Upper lobe of left lung (tissue), 6 donors: ENCODE results near the gene RPL10. TPM values are rescaled to one million over a fixed set of nuclear protein-coding genes. Genes with fewer than 3 reads are reported as not detected.

Experiments used
- ATAC-seq, 2 donors: fragments of 200-7000 bp; cut with Tn5 transposase; one replicate each; pipeline ENCODE4 v1.9.1; 2022; ENCODE audit warnings: mild to moderate bottlenecking in 2 of 2, moderate library complexity in 2 of 2; ENCODE audit not compliant: low FRiP score in 2 of 2
- DNase-seq, 2 donors: peaks; one replicate each; pipeline ENCODE4 v3.0.0-alpha.2; 2019 to 2020
- H3K27ac ChIP-seq, 4 donors: fragments of 200-600 bp; sonication (generic); one replicate each; pipeline ENCODE4 v1.5.1; 2016 to 2019
- H3K27me3 ChIP-seq, 4 donors: fragments of 200-600 bp; sonication (generic); one replicate each; pipeline ENCODE4 v1.5.1; 2017 to 2019
- H3K36me3 ChIP-seq, 4 donors: fragments of 200-600 bp; sonication (generic); one replicate each; pipeline ENCODE4 v1.5.1; 2016 to 2019
- H3K4me1 ChIP-seq, 4 donors: fragments of 200-600 bp; sonication (generic); one replicate each; pipeline ENCODE4 v1.5.1; 2018 to 2019
- H3K4me3 ChIP-seq, 4 donors: fragments of 200-600 bp; sonication (generic); one replicate each; pipeline ENCODE4 v1.5.1; 2017 to 2019; ENCODE audit warnings: mild to moderate bottlenecking in 2 of 4, moderate library complexity in 1 of 4
- H3K9me3 ChIP-seq, 4 donors: fragments of 200-600 bp; sonication (generic); one replicate each; pipeline ENCODE4 v1.5.1; 2018 to 2019
- CTCF ChIP-seq, 6 experiments: fragments of 450-650 bp in 4 of 6; fragments of 200-600 bp in 2 of 6; sonication (generic) in 2 of 6; IDR thresholded peaks; one replicate each; pipeline ENCODE4 v1.5.1; 2016 to 2019; ENCODE audit warnings: antibody characterized with exemption in 6 of 6
- EP300 ChIP-seq, 4 donors: sonication (generic); formaldehyde crosslinking; IDR thresholded peaks; one replicate each; pipeline ENCODE4 v1.5.1; 2017; ENCODE audit warnings: antibody characterized with exemption in 4 of 4, control low read depth in 2 of 4
- POLR2A ChIP-seq, 4 donors: fragments of 450-650 bp; IDR thresholded peaks; one replicate each; pipeline ENCODE4 v1.5.1; 2016 to 2017; ENCODE audit warnings: antibody characterized with exemption in 4 of 4, mild to moderate bottlenecking in 2 of 4
- POLR2AphosphoS5 ChIP-seq, 2 donors: sonication (generic); formaldehyde crosslinking; IDR thresholded peaks; one replicate each; pipeline ENCODE4 v1.5.1; 2017; ENCODE audit warnings: antibody characterized with exemption in 2 of 2
- WGBS, 2 donors: methylation state at CpG; one replicate each; pipeline ENCODE4 v1.1.5; 2017 to 2018; 5-methylcytosine and 5-hydroxymethylcytosine counted together
- total RNA-seq, 6 donors: library from RNA; depleted of rRNA in 4 of 6; stranded (reverse); fragments of >200 nt in 4 of 6; gene quantifications; one replicate each; pipeline versions ENCODE4 v1.1.0 to v1.2.1, GENCODE V29; 2016 to 2021
- donor health status: DM: no; HTN: no; CAD: no; lungs with moderate emphysema.
- donor health status: DM: no; HTN: yes; CAD: no; lungs with severe emphysema.

The RPL10 gene
- total RNA-seq, 6 donors from 2014 or later, result 1,246 to 5,225 (median 2,943) TPM

DNA sequence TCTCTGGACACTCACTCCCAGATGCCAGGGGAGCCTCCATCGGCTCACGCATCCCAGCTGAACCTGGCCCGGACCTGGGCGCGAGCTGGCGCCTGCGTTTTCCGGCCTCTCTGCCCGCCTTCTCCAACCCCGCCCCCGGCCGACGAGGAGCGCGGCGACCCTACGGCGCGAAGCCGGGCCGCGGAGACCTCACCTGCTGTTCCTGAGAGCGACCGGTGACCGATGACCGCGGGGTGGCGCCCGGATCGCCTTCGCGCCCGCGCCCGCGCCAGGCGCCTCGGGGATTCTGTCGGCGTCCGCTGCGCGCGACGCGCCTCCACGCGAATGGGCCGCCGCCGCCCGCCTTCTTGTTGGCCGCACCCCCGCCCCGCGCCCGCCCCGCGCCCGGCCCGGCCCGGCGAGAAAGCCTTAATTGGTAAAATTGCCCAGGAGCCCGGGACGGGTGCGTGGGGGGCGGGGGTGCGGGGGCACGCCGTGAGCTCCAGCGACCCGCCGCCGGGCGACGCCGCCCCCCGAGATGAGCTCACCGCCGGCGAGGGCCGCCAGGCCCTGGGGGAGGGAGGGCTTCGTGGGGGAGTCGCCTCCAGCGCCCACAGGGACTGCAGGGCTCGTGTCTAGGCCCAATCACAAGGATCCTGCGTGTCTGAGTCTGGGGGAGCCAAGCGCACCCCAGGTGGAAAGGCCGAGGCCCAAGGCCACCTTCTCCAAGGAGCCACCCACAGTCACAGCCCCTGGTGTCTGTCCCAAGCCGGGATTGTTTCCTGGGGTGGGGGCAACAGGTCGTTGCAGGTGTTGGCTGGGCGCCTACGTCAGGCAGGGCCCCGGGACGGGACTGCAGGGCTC is 23.6 kb upstream of the RPL10 start, which contains the start of gene FLNA:
Gene FLNA (minus strand): TSS at position 322 of the 843 bp plus-strand sequence. CDS start 3,389 bp downstream, outside the sequence.
- no peaks in the 10 kb centered on the region for H3K36me3 ChIP-seq
- peaks cover 0 to 23% (median 0%) of the 10 kb centered on the region in 4 donors for H3K9me3 ChIP-seq
- peaks cover 0 to 5% (median 0%) of the 10 kb centered on the region in 4 donors for H3K27me3 ChIP-seq
- WGBS, 2 donors, result 38% methylated on average over 69 of the region's 95 CpGs; no CpG with 5 or more reads in 1 of the 2 donors
- H3K4me1 ChIP-seq, result peaks cover 15 to 48% (median 21%) of the 10 kb centered on the region in 4 donors
- H3K27ac ChIP-seq, result peak within 1 kb of the TSS; percentile 30 to 89 (median 57)
- DNase-seq (peak in 1 of 2 donors; percentile 91), ATAC-seq (no peak)
- peak in 3 of 6 experiments; percentile 28 to 36 (median 31) for TF ChIP-seq CTCF (IDR thresholded peaks at IDR 0.05)
- TF ChIP-seq POLR2A (IDR thresholded peaks at IDR 0.05), result peak in 1 of 4 donors; percentile 17
- no peak for TF ChIP-seq EP300 (IDR thresholded peaks at IDR 0.05)
- peak within 1 kb of the TSS in 3 of 4 donors; percentile 43 to 88 (median 78) for H3K4me3 ChIP-seq

DNA sequence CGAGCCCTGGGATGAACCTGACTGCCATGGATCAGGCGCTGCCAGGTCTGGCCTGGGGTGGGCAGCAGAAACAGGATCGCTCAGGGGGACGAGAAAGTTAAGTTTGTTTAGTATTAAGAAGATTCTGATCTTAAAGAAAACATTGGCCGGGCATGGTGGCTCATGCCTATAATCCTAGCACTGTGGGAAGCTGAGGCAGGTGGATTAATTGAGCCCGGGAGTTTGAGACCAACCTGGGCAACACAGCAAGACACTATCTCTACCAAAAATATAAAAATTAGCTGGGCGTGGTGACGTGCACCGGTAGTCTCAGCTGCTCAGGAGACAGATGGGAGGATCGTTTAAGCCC is 23.0 kb upstream of the RPL10 start:
- peak overlapping the region in 2 of 4 donors; percentile 78 to 88 for H3K4me3 ChIP-seq
- DNase-seq (no peak), ATAC-seq (no peak)
- 89% methylated on average over 10 of the region's 10 CpGs; no CpG with 5 or more reads in 1 of the 2 donors for WGBS, 2 donors
- no peaks in the 10 kb centered on the region for H3K36me3 ChIP-seq
- no peak for TF ChIP-seq CTCF (IDR thresholded peaks at IDR 0.05)
- no peak for TF ChIP-seq POLR2A (IDR thresholded peaks at IDR 0.05)
- no peak for TF ChIP-seq POLR2AphosphoS5 (IDR thresholded peaks at IDR 0.05)
- TF ChIP-seq EP300 (IDR thresholded peaks at IDR 0.05), result no peak
- peak overlapping the region in 3 of 4 donors; percentile 42 to 89 (median 72) for H3K27ac ChIP-seq
- peaks cover 0 to 23% (median 0%) of the 10 kb centered on the region in 4 donors for H3K9me3 ChIP-seq
- peaks cover 0 to 5% (median 0%) of the 10 kb centered on the region in 4 donors for H3K27me3 ChIP-seq
- H3K4me1 ChIP-seq, result peaks cover 17 to 43% (median 22%) of the 10 kb centered on the region in 4 donors

GRCh38 chrX:154376774-154377173 is 21.4 kb upstream of the RPL10 start:
- H3K36me3 ChIP-seq, result peaks cover 0 to 4% (median 0%) of the 10 kb centered on the region in 4 donors
- no peak for TF ChIP-seq CTCF (IDR thresholded peaks at IDR 0.05)
- H3K27ac ChIP-seq, result peak overlapping the region in 2 of 4 donors; percentile 93 to 97
- DNase-seq, result no peak
- 63 to 71% methylated on average over 3 of the region's 3 CpGs for WGBS, 2 donors
- no peak overlapping the region for H3K4me3 ChIP-seq
- peaks cover 0 to 5% (median 0%) of the 10 kb centered on the region in 4 donors for H3K27me3 ChIP-seq
- H3K9me3 ChIP-seq, result peaks cover 0 to 13% (median 0%) of the 10 kb centered on the region in 4 donors
- peaks cover 17 to 39% (median 28%) of the 10 kb centered on the region in 4 donors for H3K4me1 ChIP-seq
- no peak for ATAC-seq

DNA sequence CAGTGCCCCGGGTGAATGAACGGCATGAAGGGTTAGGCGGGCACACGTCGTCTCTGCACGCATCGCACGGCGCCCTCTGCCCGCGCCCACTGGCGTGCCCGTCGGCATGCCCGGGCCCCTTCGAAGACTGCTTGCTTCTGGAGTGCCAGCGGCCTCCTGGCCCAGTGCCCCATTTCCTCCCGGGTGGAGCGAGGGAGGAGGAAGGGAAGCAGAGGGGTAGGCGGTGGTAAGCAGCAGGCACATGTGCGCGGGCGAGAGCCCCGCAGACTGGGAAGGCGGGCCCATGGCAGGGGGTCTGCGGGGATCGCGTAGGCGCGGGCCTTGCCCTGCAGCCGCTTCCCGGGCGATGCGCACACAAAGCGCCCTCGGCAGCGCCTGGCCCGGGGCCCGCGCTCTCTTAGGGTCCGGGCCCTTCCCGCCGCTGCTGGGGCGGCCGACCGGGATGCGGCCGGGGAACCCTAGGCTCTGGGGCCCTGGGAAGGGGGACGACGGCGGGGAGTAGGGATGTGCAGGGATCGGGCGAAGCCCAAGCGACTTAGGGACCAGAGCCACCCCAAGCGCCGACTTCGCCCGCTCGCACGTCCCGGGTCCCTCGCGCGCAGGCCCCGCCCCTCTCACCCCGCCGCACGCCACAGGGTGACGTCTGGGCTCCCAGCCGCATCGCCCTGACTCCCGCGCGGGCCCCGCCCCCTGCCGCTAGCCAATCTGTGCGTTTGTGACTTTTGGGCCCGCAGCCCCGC is 19.9 kb upstream of the RPL10 start:
- peaks cover 0 to 13% (median 0%) of the 10 kb centered on the region in 4 donors for H3K9me3 ChIP-seq
- H3K4me3 ChIP-seq, result peak overlapping the region; percentile 38 to 59 (median 50)
- 0 to 47% methylated on average over 1 to 34 of the region's 79 CpGs for WGBS, 2 donors
- DNase-seq, result peak in 1 of 2 donors; percentile 62
- H3K36me3 ChIP-seq, result peaks cover 0 to 4% (median 0%) of the 10 kb centered on the region in 4 donors
- TF ChIP-seq POLR2AphosphoS5 (IDR thresholded peaks at IDR 0.05) (peak; percentile 49 to 76), EP300 (IDR thresholded peaks at IDR 0.05) (no peak), CTCF (IDR thresholded peaks at IDR 0.05) (no peak), POLR2A (IDR thresholded peaks at IDR 0.05) (peak in 3 of 4 donors; percentile 71 to 87 (median 72))
- ATAC-seq, result peak in 1 of 2 donors; percentile 17
- H3K27me3 ChIP-seq, result peaks cover 0 to 5% (median 0%) of the 10 kb centered on the region in 4 donors
- peak overlapping the region; percentile 93 to 97 (median 94) for H3K27ac ChIP-seq
- peaks cover 9 to 26% (median 20%) of the 10 kb centered on the region in 4 donors for H3K4me1 ChIP-seq
